Cardiac fibroblast (primary cell): ENCODE results near the gene TCHP.

ENCODE experiments used
- DNase-seq, 2 donors: peaks; one replicate each; pipeline versions ENCODE4 v3.0.0 to v3.0.0-alpha.2; 2010; ENCODE audit warnings: low read depth in 2 of 2
- H3K4me3 ChIP-seq, 2 donors: replicated peaks in 1 of 2; 1 replicate in 1 of 2; 2 replicates in 1 of 2; pipeline ENCODE4 v1.5.1; 2011; ENCODE audit warnings: low read depth in 2 of 2, low read length in 2 of 2, mild to moderate bottlenecking in 2 of 2, moderate library complexity in 1 of 2
- TF ChIP-seq, protein P1 (sequence below): IDR thresholded peaks from one replicate; pipeline ENCODE4 v1.5.1; 2011; ENCODE audit warnings: low read depth, mild to moderate bottlenecking, low read length, inconsistent platforms

TCHP gene

DNA sequence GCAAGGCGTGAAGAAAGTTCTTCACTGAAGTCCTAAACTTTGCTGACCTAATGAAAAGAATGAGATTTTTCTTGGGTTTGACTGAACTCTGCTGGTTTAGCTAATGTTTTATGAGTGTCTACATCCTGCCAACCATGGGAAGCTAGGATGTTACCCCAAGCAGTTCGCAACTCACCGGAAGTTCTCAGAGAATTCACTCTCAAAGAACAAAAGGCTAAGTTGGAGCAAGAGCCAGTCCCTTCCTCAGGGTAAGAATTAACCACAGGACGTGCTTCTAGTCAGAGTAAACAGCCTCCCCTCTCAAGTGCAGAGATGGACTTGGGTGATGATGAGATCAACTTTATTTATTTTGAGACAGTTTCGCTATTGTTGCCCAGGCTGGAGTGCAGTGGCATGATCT lies 37.3 kb downstream of the TCHP start:
- no peak overlapping the region for H3K4me3 ChIP-seq
- no peak for DNase-seq
- TF ChIP-seq, protein P1, sequence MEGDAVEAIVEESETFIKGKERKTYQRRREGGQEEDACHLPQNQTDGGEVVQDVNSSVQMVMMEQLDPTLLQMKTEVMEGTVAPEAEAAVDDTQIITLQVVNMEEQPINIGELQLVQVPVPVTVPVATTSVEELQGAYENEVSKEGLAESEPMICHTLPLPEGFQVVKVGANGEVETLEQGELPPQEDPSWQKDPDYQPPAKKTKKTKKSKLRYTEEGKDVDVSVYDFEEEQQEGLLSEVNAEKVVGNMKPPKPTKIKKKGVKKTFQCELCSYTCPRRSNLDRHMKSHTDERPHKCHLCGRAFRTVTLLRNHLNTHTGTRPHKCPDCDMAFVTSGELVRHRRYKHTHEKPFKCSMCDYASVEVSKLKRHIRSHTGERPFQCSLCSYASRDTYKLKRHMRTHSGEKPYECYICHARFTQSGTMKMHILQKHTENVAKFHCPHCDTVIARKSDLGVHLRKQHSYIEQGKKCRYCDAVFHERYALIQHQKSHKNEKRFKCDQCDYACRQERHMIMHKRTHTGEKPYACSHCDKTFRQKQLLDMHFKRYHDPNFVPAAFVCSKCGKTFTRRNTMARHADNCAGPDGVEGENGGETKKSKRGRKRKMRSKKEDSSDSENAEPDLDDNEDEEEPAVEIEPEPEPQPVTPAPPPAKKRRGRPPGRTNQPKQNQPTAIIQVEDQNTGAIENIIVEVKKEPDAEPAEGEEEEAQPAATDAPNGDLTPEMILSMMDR: no peak

DNA sequence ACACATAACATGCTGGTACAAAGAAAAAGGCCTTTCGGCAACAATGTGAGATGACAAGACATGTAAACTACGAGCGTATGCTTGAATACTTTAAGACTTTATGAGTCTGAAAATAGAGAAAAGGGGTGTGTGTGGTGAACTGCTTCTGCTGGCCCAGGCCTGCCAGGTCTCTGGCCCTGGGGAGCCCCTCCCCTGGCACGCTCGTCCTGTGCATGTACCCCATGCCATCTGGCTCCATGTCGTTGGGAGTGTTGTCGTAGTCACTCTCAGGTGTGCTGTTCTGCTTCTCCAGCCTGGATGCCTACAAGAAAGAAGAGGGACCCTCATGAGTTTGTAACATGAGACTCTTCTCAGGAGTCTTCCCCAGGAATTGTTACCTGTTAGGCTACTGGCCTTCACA lies 38.9 kb downstream of the TCHP start:
- H3K4me3 ChIP-seq: no peak overlapping the region
- DNase-seq: no peak
- TF ChIP-seq, protein P1: no peak

DNA sequence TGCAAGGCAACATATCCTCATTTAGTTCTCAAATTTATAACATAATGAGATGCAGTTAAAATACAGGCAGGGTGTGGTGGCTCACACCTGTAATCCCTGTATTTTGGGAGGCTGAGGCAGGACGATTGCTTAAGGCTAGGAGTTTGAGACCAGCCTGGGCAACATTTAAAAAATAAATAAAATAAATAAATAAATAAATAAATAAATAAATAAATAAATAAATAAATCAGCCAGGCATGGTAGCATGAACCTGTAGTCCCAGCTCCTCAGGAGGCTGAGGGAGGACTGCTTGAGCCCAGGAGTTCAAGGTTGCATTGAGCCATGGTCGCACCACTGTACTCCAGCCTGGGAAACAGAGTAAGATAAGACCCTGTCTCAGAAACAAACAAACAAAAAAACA lies 39.4 kb downstream of the TCHP start:
- no peak for DNase-seq
- TF ChIP-seq, protein P1: no peak
- no peak overlapping the region for H3K4me3 ChIP-seq

DNA sequence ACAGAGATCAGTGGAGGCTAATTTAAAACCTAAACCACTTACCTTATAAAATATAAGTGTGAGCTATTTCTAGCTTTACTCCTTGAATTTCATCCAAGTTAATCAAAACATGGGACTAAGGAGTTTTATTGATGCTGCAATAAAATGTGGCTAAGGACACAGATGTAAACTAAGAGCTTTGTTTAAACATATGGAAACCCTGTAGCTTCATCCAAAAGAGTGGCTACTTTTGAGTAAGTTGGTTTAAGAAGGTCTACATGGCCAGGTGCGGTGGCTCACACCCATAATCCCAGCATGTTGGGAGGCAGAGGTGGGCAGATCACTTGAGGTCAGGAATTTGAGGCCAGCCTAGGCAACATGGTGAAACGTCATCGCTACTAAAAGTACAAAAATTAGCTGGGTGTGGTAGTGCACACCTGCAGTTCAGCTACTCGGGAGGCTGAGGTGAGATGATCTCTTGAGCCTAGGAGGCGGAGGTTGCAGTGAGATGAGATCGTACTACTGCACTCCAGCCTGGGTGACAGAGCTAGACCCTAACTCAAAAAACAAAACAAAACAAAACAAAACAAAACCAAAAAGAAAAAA lies 40.4 kb downstream of the TCHP start:
- DNase-seq: no peak
- TF ChIP-seq, protein P1: no peak
- H3K4me3 ChIP-seq: no peak overlapping the region

DNA sequence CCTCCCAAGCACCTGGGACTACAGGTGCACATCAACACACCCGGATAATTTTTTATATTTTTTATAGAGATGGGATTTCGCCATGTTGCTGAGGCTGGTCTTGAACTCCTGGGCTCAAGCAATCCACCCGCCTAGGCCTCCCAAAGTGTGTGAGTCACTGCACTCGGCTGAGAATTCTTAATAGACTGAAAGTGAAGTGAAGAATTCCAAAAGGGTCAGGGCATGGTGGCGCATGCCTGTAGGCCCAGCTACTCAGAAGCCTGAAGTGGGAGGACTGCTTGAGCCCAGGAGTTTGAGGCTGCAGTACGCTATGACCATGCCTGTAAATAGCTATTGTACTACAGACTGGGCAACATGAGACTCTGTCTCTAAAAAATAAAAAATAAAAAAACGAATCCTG lies 43.7 kb downstream of the TCHP start:
- H3K4me3 ChIP-seq: no peak overlapping the region
- DNase-seq: no peak
- TF ChIP-seq, protein P1: no peak

DNA sequence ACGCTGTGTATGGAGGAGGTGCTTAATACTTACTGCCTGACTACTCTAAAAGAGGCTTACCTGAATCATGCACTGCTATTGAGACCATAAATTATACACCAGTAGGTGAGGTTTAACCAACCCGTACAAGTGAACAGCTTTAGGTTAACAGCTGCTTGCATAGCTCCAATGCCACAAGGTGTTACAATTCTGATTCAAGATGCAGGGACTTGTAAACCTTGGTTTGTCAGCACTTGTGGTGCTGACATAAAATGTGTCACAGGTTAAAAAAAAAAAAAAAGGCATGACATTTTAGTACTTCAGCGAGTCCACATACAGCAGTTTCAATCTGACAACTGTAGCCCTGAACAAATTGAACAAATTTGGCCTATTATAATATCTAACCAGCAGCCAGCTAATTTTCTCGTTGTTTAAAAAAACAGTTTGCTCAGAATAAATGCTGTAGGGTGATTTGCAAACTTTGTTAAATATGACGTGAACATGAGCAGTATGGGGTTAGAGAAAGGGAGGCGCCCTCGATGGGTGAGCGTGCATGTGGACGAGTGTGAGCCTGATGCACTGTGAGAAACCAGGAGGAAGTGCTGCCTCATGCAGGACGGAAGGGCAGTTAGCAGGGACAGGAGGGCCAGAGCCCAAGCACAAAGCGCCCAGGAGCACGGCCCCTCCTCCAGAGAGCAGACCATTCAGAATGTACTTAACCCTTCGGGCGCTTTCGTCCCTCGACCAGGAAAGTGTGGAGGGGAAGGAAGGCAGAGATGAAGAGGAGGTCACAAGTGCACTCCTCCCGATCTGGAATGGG lies 44.7 kb downstream of the TCHP start:
- peak; percentile 35 to 64 for DNase-seq
- TF ChIP-seq, protein P1: peak; percentile 3
- H3K4me3 ChIP-seq: no peak overlapping the region
